GM18499 (cell line): Measurements from ENCODE around the gene PAFAH1B1.

ENCODE experiments used
- ATAC-seq: cut with Tn5 transposase; IDR thresholded peaks from one replicate; pipeline ENCODE4 v1.9.1; 2021; ENCODE audit warnings: moderate number of reproducible peaks; ENCODE audit not compliant: insufficient read depth, unreplicated experiment

The PAFAH1B1 gene

GRCh38 chr17:2700491-2701141, 107.2 kb downstream of the PAFAH1B1 start:
- no peak for ATAC-seq

GRCh38 chr17:2701161-2701995, 107.9 kb downstream of the PAFAH1B1 start:
- no peak for ATAC-seq

DNA sequence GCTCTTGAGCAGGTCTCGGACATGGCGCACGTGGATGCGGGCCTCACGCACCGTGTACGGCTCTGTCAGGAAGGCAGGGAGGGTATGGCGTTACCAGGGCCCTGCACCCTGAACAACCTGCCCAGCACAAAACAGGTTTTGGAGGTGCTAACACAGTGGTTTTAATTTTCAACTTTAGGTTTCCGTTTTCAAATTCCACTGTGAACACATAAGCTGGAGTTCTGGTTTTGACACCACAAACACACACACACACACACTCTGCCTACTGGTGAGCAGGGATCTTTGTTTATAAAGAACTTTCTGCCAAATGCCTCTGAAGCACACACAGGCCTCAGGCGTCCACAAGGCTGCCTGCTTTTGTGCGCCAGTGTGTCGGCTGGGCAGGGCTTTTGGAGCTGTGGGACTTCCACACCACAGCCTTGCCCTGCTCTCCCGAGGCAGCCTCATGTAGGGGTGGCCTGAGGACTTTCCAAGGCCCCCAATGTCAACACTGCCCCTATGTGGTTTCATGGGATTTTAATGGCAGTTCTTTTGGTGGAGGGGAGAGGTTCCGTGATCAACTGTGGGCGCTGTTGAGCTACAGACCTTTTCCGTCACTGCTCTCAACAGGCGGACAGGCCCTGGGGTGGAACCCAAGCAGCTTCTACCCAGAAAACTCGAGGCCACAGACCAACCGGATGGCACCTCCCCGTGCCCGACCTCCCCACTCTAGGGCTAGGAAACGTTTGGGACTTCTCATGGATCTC, 108.7 kb downstream of the PAFAH1B1 start:
- ATAC-seq: no peak

- ATAC-seq: no peak
Measured at GRCh38 chr17:2703181-2703580, 109.7 kb downstream of the PAFAH1B1 start.

DNA sequence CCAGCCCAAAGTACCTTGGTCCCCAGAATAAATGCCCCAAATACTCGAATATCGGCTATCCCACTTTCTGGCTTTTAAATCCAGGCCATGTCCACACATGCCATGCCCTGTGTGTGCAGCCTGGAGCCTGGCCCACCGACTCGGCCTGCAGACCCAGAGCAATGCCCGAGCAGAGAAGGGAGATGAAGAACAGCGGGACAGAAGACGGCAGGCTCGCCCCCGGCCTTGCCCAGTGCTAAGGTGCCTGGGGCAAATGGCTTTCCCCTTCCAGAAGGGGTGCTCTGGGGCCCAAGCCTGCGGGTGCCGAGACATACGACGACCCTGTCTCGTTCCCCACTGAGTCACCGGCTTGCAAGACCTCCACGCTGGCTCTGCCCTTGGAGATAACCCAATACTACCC, 110.2 kb downstream of the PAFAH1B1 start:
- ATAC-seq: no peak

- no peak for ATAC-seq
Measured at GRCh38 chr17:2704031-2704889, 110.8 kb downstream of the PAFAH1B1 start.

GRCh38 chr17:2704890-2705248, 111.4 kb downstream of the PAFAH1B1 start:
- ATAC-seq: no peak

GRCh38 chr17:2705263-2705662, 111.8 kb downstream of the PAFAH1B1 start:
- ATAC-seq: no peak

DNA sequence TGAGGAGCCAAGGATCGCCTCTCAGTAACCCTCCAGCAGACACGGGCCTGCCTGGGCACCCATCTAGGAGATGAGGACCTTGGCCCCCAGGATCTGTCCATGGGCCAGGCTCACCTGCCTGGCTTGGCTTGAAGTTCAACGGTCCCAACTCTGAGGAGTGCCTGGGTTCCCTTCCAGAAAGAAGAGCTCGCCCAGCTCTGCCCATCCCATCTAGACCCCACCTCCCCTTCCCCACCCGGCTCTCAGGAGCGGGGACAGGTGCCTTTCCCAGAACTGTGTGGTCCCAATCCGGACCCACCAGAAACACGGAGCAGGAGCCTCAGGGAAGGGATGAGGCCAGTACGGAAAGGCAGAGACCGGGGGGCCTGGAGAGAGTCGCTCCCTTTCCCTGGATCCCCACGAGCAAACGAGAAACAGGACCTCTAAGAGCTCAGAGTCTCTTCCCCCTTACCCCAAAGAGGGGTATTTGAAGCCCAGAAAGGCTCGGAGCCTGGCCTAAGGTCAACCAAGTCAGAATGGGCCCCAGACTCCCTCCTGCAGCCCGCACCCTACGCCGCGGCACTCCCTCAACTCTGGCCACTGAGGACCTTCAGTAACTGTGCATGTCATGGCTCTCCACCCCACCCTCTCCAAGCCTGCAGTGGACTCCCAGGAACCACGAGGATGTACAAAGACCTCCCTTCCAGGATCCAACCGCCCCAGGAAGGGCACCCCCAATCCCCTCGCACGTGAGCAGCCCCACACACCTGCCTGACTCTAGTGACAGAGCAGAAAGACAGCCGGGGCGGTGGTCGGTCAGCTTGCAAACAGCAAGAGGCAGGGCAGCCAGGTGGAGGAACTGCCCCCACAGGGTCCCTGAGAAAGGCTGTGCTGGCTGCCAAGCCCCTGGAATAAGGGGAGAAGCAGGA, 112.7 kb downstream of the PAFAH1B1 start:
- ATAC-seq: no peak

DNA sequence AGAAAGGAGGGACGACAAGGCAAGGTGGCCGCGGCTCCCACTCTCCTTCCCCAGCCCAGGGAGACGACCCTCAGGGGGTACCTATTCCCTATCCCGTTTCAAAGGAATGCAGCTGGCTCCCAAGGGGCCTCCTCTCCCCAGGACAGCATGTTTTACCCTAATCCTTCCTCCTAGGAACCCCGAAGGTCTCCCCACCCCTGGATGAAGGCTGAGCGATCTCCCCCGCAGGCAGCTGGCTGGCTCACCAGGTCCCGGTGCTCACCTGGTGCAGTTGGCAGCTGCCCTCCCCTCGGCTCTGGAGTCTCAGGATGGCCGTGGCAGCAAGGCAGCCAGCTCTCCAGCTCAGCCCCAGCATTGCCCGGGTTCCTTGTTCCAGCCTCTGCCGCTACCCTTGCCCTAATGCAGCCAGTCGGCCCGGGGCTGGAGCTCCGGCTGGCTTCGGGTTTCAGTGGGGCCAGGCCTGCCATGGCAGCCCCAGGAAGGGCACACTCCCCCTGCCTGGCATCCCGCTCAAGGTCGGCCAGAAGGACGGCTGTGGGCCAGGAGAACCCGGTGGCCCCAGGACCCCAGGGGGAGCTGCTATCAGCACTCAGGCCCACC, 113.6 kb downstream of the PAFAH1B1 start:
- no peak for ATAC-seq

DNA sequence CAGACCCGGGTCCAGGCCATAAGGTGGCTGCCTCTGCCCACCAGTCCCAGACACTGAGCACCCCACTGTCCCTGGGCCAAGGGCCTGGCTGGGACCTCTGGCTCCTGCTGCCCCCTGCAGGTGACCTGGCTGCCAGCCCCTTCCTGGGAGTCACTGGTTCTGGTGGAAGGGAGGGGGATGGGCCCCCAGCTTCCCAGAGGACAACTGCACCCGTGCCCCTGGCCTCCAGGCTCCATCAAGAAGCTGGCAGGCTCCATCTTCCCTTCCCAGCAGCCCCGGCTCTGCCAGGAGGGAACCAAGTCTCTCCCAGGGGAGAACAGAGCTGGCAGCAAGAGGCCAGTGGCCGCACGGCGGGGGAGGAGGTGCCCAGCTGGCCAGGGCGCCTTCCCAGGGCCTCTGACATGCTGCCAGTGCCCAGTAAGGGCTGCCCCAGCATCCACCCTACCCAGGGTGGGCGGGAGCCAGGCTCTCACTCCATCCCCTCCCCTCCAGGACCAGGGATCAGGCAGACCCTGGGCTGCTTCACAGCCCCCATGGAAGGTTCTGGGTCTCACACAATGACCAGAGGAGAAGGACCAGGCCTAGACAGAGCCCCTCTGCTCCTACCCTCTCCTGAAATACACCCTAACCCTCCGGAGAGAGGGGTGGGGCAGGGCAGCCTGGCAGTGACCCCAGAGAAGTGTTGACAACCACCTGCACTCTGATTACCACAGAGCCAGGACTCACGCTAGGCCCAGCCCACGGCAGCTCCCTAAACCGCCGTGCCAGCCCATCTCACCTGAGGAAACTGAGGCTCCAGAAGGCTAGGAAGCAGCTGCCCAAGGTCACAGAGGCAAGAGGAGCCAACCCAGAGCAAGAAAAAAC, 114.5 kb downstream of the PAFAH1B1 start:
- ATAC-seq: no peak

DNA sequence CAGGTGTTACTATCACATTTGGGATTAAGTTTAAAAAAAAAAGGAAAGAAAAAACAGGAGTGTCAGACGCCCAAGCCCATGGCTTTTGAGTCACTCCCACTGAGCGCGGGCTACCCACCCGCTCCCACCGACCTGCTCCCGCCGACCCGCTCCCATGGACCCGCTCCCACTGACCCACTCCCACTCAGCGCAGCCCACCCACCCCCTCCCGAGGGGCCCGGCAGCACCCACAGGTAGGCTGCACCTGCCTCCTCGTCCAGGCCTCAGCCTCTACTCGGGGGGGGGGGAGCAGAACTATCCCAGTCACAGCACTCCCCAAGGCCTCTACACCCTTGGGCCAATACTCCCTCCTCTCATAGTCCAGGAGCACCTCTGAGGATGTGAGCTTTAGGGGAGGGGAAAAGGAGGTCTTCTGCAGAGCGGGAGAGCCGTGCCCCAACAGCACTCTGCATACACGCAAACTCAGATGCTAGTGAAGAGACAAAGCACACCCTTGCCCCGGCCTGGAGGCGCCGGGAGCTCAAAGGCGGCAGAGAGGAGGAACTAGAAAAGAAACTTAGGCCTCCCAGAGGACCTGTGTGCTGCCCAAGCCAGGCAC, 115.2 kb downstream of the PAFAH1B1 start:
- ATAC-seq: no peak

- no peak for ATAC-seq
Measured at GRCh38 chr17:2709183-2709661, 115.8 kb downstream of the PAFAH1B1 start.

DNA sequence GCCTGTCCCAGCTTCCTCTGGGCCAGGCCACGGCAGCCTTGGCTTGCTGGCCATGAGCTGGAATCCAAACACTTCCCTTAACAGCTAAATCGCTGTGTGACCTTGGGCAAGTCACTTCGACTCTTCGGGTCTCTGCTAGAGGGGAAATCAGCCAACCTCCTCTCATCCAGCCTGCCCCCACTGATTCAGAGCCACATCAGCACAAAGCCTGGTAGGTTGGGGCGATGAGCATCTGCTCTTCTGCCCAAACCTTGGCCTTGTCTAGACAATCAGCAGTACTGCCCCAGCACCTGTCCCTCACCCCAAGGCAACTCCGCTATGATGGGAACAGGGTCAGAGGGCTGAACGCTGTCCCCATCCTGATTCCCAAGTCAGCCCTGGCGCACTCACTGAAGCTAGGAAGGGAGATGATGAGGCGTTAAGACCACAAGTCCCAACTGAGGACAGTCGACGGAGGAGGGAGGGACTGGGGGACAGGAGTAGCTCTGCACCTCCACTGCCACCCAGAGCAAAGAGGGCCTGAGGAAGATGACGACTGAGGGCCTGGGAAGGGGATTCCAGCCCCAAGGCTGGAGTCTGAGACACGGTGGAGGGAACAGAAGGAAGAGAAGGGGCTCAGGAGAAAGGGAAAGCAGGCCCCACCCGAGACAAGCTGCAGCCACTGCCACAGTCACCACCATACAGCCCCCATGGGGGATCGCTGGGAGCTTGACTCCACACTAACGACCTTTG, 116.8 kb downstream of the PAFAH1B1 start:
- no peak for ATAC-seq

DNA sequence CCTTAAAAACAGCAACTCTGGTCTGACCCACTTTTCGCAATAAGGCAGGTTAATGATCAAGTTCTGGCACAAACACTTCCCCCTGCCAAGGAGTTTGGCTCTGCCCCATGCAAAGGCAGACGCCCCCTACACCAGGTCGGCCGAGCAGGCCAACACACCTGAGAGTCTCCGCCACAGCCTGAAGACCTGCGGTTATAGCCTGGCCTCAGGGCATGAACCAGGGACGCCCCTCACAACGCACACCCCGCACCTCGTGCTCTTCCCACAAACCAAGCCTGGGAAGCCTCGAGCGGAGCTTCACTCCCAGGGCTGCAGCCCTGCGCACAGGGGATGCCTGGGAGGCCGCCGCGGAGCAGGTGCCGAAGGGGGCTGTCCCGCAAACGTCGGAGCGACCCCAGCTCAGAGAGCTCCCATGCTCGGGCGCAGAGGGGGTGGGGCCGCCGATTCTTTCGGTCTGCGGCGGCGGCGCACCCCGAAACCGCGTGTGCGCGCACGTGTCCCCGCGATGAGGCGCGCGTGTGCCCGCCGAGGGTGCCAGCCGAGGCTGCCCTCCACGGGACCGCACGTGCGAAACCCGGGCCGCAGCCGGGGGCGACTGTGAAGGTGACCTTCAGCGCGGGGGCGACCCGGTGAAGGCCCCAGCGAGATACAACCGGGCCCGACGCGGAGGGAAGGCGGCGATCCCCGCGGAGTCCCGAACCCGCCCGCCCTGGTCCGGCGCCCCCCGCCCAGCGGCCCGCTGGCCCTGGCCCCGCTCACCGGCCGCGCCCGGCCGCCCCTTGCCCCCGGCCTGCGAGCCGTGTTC, 117.6 kb downstream of the PAFAH1B1 start:
- no peak for ATAC-seq
